ENCODE measurements around the gene LMF1. TPM values are rescaled to one million over a fixed set of nuclear protein-coding genes. Genes with fewer than 3 reads are reported as not detected.

LMF1 gene
- polyA plus RNA-seq, 1 donor from 2014 or later = 16.2 TPM

GRCh38 chr16:886084-886543 is 84.7 kb downstream of the LMF1 start:
- Histone ChIP-seq H3K27me3 (ENCODE audit: insufficient read depth, low read depth, low read length) (no peaks in the 10 kb centered on the region), H3K36me3 (ENCODE audit: insufficient read depth, low read length) (no peaks in the 10 kb centered on the region), H3K4me2 (ENCODE audit: low read length) (no peak overlapping the region), H3K9me3 (ENCODE audit: low read length) (no peaks in the 10 kb centered on the region), H2AFZ (ENCODE audit: low read depth, low read length) (no peak overlapping the region), H3K9me2 (ENCODE audit: insufficient read depth, low read length) (no peaks in the 10 kb centered on the region), H3K79me2 (replicated peaks; ENCODE audit: insufficient read depth, low read length) (no peaks in the 10 kb centered on the region), H3K4me3 (ENCODE audit: low read length) (no peak overlapping the region), H3F3A (ENCODE audit: insufficient read depth, low read length, poor library complexity, severe bottlenecking) (no peaks in the 10 kb centered on the region), H4K20me1 (ENCODE audit: insufficient read depth) (no peaks in the 10 kb centered on the region), H3K27ac (ENCODE audit: low read length) (no peak overlapping the region), H3K9ac (ENCODE audit: low read length) (no peak overlapping the region)
- TF ChIP-seq MXI1 (conservative IDR thresholded peaks at IDR 0.05; ENCODE audit: poor library complexity, severe bottlenecking) (no peak), POLR2AphosphoS5 (IDR thresholded peaks at IDR 0.05) (no peak), TAF1 (IDR thresholded peaks at IDR 0.05; ENCODE audit: low read depth) (no peak)

- H3K27me3 ChIP-seq (ENCODE audit: insufficient read depth, low read depth, low read length) = no peaks in the 10 kb centered on the region
- no peaks in the 10 kb centered on the region for H3K9me2 ChIP-seq (ENCODE audit: insufficient read depth, low read length)
- no peaks in the 10 kb centered on the region for H3K79me2 ChIP-seq (replicated peaks; ENCODE audit: insufficient read depth, low read length)
- H3K9me3 ChIP-seq (ENCODE audit: low read length) = no peaks in the 10 kb centered on the region
- no peaks in the 10 kb centered on the region for H3F3A ChIP-seq (ENCODE audit: insufficient read depth, low read length, poor library complexity, severe bottlenecking)
- no peak overlapping the region for H3K27ac ChIP-seq (ENCODE audit: low read length)
- H3K4me3 ChIP-seq (ENCODE audit: low read length) = no peak overlapping the region
- no peaks in the 10 kb centered on the region for H4K20me1 ChIP-seq (ENCODE audit: insufficient read depth)
- TF ChIP-seq RAD21 (conservative IDR thresholded peaks at IDR 0.05) = no peak
- TF ChIP-seq SMC3 (conservative IDR thresholded peaks at IDR 0.05; ENCODE audit: poor library complexity) = no peak
- TF ChIP-seq TAF1 (IDR thresholded peaks at IDR 0.05; ENCODE audit: low read depth) = no peak
- no peak for TF ChIP-seq CTCF (IDR thresholded peaks at IDR 0.05; ENCODE audit: poor library complexity, severe bottlenecking)
- H3K4me2 ChIP-seq (ENCODE audit: low read length) = no peak overlapping the region
- no peak overlapping the region for H3K9ac ChIP-seq (ENCODE audit: low read length)
- H2AFZ ChIP-seq (ENCODE audit: low read depth, low read length) = no peak overlapping the region
- H3K36me3 ChIP-seq (ENCODE audit: insufficient read depth, low read length) = no peaks in the 10 kb centered on the region
Observed at GRCh38 chr16:885391-885790, 85.4 kb downstream of the LMF1 start.

- H2AFZ ChIP-seq (ENCODE audit: low read depth, low read length) = no peak overlapping the region
- no peaks in the 10 kb centered on the region for H3K27me3 ChIP-seq (ENCODE audit: insufficient read depth, low read depth, low read length)
- no peak overlapping the region for H3K9ac ChIP-seq (ENCODE audit: low read length)
- H3K4me3 ChIP-seq (ENCODE audit: low read length) = no peak overlapping the region
- no peaks in the 10 kb centered on the region for H3K36me3 ChIP-seq (ENCODE audit: insufficient read depth, low read length)
- no peak overlapping the region for H3K4me2 ChIP-seq (ENCODE audit: low read length)
- no peaks in the 10 kb centered on the region for H3K9me3 ChIP-seq (ENCODE audit: low read length)
- TF ChIP-seq EZH2 (IDR thresholded peaks at IDR 0.05; ENCODE audit: borderline replicate concordance, insufficient read depth, low read length, poor library complexity, severe bottlenecking) (no peak), POLR2AphosphoS5 (IDR thresholded peaks at IDR 0.05) (no peak), MXI1 (conservative IDR thresholded peaks at IDR 0.05; ENCODE audit: poor library complexity, severe bottlenecking) (no peak), SMC3 (conservative IDR thresholded peaks at IDR 0.05; ENCODE audit: poor library complexity) (no peak), EP300 (conservative IDR thresholded peaks at IDR 0.05; ENCODE audit: poor library complexity, severe bottlenecking) (no peak), RAD21 (conservative IDR thresholded peaks at IDR 0.05) (no peak), TAF1 (IDR thresholded peaks at IDR 0.05; ENCODE audit: low read depth) (no peak), CTCF (IDR thresholded peaks at IDR 0.05; ENCODE audit: poor library complexity, severe bottlenecking) (no peak), REST (IDR thresholded peaks at IDR 0.05; ENCODE audit: borderline replicate concordance) (no peak)
- H3F3A ChIP-seq (ENCODE audit: insufficient read depth, low read length, poor library complexity, severe bottlenecking) = no peaks in the 10 kb centered on the region
- no peaks in the 10 kb centered on the region for H3K79me2 ChIP-seq (replicated peaks; ENCODE audit: insufficient read depth, low read length)
- no peak overlapping the region for H3K27ac ChIP-seq (ENCODE audit: low read length)
- no peaks in the 10 kb centered on the region for H3K9me2 ChIP-seq (ENCODE audit: insufficient read depth, low read length)
- H4K20me1 ChIP-seq (ENCODE audit: insufficient read depth) = no peaks in the 10 kb centered on the region
Observed at GRCh38 chr16:884232-884631, 86.6 kb downstream of the LMF1 start.

Measured in neural cell (in vitro differentiated cells).